HG03103 (cell line): ENCODE measurements around the gene PCYT1B.
A peak's percentile ranks its signal among the peaks of the same experiment; 100 is the strongest.

Source experiments
- ATAC-seq: cut with Tn5 transposase; IDR thresholded peaks from one replicate; pipeline ENCODE4 v1.9.1; 2021; ENCODE audit warnings: low read depth; ENCODE audit not compliant: unreplicated experiment

The PCYT1B gene

DNA sequence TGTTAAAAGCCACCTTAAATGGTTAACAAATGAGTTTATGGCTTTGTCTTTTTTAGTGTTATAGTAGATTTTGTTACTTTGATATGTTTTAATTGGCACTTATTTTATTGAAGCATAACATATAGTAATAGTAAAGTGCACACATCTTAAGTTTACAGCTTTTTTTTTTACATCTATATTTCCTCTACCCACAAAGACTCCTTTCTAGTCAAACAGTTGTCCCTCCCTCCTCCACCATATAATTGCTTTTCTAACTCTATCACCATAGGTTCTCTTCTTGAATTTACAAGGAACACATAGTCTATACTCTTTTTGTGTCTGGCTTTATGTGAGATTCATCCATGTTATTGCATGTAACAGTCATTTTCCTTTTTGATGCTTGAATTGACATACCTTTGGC lies 110.6 kb downstream of the PCYT1B start:
- ATAC-seq, result no peak

DNA sequence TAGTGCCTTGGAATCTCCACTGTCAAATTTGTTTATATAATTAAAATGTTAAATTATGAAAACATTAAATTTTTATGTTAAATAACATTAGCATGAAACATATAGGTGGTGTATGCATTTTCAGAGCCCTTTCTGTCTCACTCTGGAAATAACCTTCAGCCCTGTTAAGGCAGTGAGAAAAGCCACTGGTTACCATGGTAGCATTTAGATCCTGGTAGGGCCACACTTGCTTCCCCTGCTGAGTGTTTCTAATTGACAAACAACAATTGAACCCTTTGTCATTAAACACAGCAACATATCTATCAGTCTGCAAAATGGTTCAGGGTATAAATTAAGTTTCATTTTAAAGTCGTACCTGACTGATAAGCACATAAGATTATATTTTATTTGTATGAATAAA lies 118.5 kb downstream of the PCYT1B start:
- ATAC-seq, result no peak

DNA sequence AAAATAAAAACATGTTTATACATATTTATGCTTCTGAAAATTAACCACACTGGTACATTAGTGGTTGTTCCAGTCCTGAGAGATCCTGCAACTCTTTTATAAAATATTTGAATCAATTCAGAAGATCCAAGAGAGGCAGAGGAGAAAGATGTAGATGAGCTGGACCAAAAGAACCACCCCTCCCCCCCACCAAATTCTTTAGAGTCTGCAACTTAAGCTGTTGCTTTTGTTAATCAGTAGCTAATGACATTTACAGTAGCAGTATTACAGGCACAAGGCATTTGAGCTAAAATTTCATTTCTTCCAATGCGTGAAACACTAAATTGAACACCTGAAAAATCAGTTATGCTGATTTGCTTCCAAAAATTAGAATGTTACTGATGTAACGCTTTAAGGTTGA lies 120.5 kb downstream of the PCYT1B start:
- no peak for ATAC-seq

DNA sequence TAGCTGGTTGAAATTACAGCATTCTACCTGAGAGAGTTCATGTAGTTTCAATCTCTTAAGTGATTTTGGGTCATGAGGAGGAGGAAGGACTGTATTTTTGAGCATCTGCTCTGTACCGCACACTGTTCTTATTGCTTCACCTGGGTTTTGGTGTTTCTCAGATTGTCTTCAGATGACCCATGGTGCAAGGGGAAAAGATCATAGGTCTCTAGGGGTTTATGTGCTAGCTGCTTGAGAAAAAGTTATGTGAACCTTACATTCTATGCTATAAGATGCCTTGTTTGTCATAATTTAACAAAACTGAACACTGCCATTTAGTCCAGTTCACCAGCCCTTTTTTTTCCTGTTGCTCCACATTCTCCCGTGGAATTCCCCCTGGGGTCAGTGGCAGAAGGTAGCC lies 121.7 kb downstream of the PCYT1B start:
- no peak for ATAC-seq

DNA sequence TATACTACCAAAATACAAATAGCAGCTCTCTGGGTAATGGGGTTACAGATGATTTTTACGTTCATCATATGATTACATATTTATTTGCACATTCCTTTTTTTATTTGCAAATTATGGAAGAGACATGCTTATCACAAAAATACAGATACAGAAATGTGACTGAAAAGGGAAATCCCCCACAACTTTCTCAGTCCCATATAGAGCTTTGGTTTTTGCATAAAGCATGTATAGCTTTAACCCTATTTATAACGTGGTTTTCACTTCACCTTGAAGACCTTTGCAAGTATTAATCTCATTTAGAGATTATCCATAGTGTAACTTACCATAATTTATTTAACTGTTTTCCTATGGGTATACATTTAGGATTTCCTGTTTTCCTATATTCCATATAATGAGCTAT lies 126.7 kb downstream of the PCYT1B start:
- no peak for ATAC-seq

DNA sequence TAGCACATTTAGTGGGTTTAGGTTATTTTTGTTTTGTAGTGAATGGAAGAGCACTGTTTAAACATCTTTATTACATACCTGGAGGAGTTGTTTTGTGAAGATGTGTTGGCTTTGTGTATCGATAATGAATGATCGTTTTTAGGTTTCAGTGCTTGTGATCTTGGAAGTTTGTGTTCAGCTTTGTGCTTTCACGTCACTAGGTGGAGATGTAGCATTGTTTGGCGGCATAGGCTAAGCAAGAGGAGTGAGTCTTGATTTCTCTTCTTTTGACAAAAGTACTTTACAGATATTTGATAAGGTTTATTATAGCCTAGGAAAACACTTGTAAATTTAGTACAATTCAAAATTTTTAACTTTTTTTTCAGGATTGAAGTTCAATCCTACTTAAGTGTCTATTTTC lies 131.7 kb downstream of the PCYT1B start:
- no peak for ATAC-seq

DNA sequence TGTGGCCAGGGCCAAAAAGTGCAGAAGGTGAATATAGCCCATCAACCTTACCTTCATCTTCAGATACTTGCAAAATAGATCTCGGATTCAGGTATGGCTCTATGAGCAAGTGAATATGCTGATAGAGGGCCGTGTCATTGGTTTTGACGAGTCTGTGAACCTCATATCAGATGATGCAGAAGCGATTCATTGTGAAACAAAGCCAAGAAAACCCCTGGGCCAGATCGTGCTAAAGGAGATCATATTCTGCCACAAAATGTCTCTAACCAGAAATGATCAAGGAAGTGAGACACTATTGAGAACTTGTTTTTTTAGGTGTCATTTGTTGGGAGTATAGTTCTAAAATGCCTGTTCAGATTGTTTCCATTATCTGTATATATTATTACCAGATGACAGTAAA lies 133.7 kb downstream of the PCYT1B start:
- peak; percentile 97 for ATAC-seq

DNA sequence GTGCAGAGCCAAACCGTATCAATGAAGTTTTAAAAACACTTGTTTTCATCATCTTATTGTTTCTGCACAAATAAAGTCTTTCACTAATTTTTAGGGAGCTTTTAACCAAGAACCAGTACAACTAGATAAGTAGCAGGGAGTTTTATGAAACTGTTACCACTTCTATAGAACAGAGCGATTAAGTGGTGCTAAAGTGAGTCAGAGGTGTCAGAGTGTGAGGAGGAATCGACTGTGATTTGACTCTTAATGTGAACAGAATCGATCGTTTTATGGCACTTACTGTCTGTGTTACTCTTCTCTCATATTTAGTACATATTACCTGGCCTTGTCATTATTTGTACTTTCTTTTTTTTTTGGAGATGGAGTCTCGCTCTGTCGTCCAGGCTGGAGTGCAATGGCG lies 138.8 kb downstream of the PCYT1B start:
- ATAC-seq, result no peak
